Renal cortical epithelial cell (primary cell): ENCODE results near the gene MMS22L. TPM values are rescaled to one million over a fixed set of nuclear protein-coding genes. Genes with fewer than 3 reads are reported as not detected.

Experiments
- DNase-seq: peaks from one replicate; pipeline ENCODE4 v3.0.0-alpha.2; 2011; ENCODE audit warnings: low read depth
- total RNA-seq: library from RNA; depleted of rRNA; stranded (reverse); fragments of >200 nt; gene quantifications from 2 replicates; pipeline ENCODE4 v1.2.3, GENCODE V29; 2014

MMS22L gene
- total RNA-seq = 17.9 and 76.3 TPM in 2 replicates

- DNase-seq = peak; percentile 92
These were observed at the start of gene MMS22L for GRCh38 chr6:97282726-97283617. MMS22L (minus strand) TSS chr6:97283216; CDS start chr6:97282477, 739 bp downstream.

- DNase-seq = peak; percentile 12
These were observed 39.8 kb upstream of the MMS22L start for GRCh38 chr6:97322811-97323210.

GRCh38 chr6:97322226-97322625 is 39.2 kb upstream of the MMS22L start:
- DNase-seq = no peak

GRCh38 chr6:97316978-97317377 is 34.0 kb upstream of the MMS22L start:
- peak; percentile 42 for DNase-seq

- peak; percentile 22 for DNase-seq
These were observed 29.2 kb upstream of the MMS22L start for GRCh38 chr6:97312241-97312640.

GRCh38 chr6:97306544-97307320 is 23.7 kb upstream of the MMS22L start:
- no peak for DNase-seq

GRCh38 chr6:97305414-97306066 is 22.5 kb upstream of the MMS22L start:
- no peak for DNase-seq

GRCh38 chr6:97304701-97305100 is 21.7 kb upstream of the MMS22L start:
- no peak for DNase-seq

GRCh38 chr6:97294451-97294850 is 11.4 kb upstream of the MMS22L start:
- DNase-seq = peak; percentile 22

- peak; percentile 30 for DNase-seq
These were observed 10.2 kb upstream of the MMS22L start for GRCh38 chr6:97293198-97293696.

GRCh38 chr6:97292671-97293070 is 9.7 kb upstream of the MMS22L start:
- DNase-seq = no peak

GRCh38 chr6:97291896-97292295 is 8.9 kb upstream of the MMS22L start:
- no peak for DNase-seq

- DNase-seq = no peak
These were observed 6.3 kb upstream of the MMS22L start for GRCh38 chr6:97289332-97289731.

- DNase-seq = no peak
These were observed 5.2 kb upstream of the MMS22L start for GRCh38 chr6:97288188-97288587.

- peak; percentile 15 for DNase-seq
These were observed 734 bp downstream of the MMS22L start for GRCh38 chr6:97282238-97282725.

- no peak for DNase-seq
These were observed 2.2 kb downstream of the MMS22L start for GRCh38 chr6:97280766-97281165.

GRCh38 chr6:97275804-97276203 is 7.2 kb downstream of the MMS22L start:
- DNase-seq = peak; percentile 47

- DNase-seq = no peak
These were observed 13.2 kb downstream of the MMS22L start for GRCh38 chr6:97269821-97270220.

- DNase-seq = no peak
These were observed 20.3 kb downstream of the MMS22L start for GRCh38 chr6:97262676-97263075.

- DNase-seq = no peak
These were observed 36.2 kb downstream of the MMS22L start for GRCh38 chr6:97246842-97247241.

GRCh38 chr6:97240222-97240621 is 42.8 kb downstream of the MMS22L start:
- DNase-seq = peak; percentile 37

GRCh38 chr6:97231911-97232310 is 51.1 kb downstream of the MMS22L start:
- DNase-seq = no peak
